Duodenal mucosa (tissue), 2 donors: Measurements from ENCODE around the gene ATP6V1A.
"Not testable (repeated sequence)": the region's sequence is repeated elsewhere in the genome, so short reads cannot be mapped to it uniquely, and the experiment has no call there.

Experiments
- H3K27ac ChIP-seq: one replicate; pipeline ENCODE4 v1.7.0; 2013; ENCODE audit warnings: low read depth, low read length
- H3K27me3 ChIP-seq, 2 donors: one replicate each; pipeline ENCODE4 v1.7.0; 2013; ENCODE audit warnings: low read length in 2 of 2, control low read depth in 1 of 2; ENCODE audit not compliant: insufficient read depth in 2 of 2, control insufficient read depth in 1 of 2
- H3K36me3 ChIP-seq, 2 donors: one replicate each; pipeline ENCODE4 v1.7.0; 2013; ENCODE audit warnings: low read length in 2 of 2, control low read depth in 1 of 2; ENCODE audit not compliant: insufficient read depth in 2 of 2, control insufficient read depth in 1 of 2
- H3K4me1 ChIP-seq, 2 donors: one replicate each; pipeline ENCODE4 v1.7.0; 2013; ENCODE audit warnings: low read length in 2 of 2, control low read depth in 1 of 2; ENCODE audit not compliant: insufficient read depth in 2 of 2, control insufficient read depth in 1 of 2
- H3K4me3 ChIP-seq, 2 donors: one replicate each; pipeline ENCODE4 v1.7.0; 2013; ENCODE audit warnings: low read length in 2 of 2, low read depth in 1 of 2
- H3K9ac ChIP-seq, 2 donors: one replicate each; pipeline ENCODE4 v1.7.0; 2013; ENCODE audit warnings: low read length in 2 of 2, low read depth in 1 of 2
- H3K9me3 ChIP-seq, 2 donors: one replicate each; pipeline ENCODE4 v1.7.0; 2013; ENCODE audit warnings: low read length in 2 of 2, control low read depth in 1 of 2; ENCODE audit not compliant: control insufficient read depth in 1 of 2

ATP6V1A gene

GRCh38 chr3:113839551-113839950, 92.7 kb downstream of the ATP6V1A start:
- Histone ChIP-seq H3K9ac (no peak overlapping the region), H3K36me3 (no peaks in the 10 kb centered on the region), H3K27ac (no peak overlapping the region), H3K4me1 (peaks cover 0 to 6% of the 10 kb centered on the region in 2 donors), H3K4me3 (peak overlapping the region; percentile 77 to 83), H3K27me3 (no peaks in the 10 kb centered on the region), H3K9me3 (no peaks in the 10 kb centered on the region)

- Histone ChIP-seq H3K36me3 (no peaks in the 10 kb centered on the region), H3K4me3 (no peak overlapping the region), H3K9me3 (no peaks in the 10 kb centered on the region), H3K9ac (no peak overlapping the region), H3K27me3 (no peaks in the 10 kb centered on the region), H3K4me1 (peaks cover 8 to 9% of the 10 kb centered on the region in 2 donors), H3K27ac (no peak overlapping the region)
Measured at GRCh38 chr3:113844622-113845222, 97.9 kb downstream of the ATP6V1A start.

- H3K9ac ChIP-seq, result no peak overlapping the region
- H3K27ac ChIP-seq, result no peak overlapping the region
Measured at GRCh38 chr3:113847247-113847646, 100.4 kb downstream of the ATP6V1A start.

GRCh38 chr3:113847664-113848461, 101.0 kb downstream of the ATP6V1A start:
- H3K27ac ChIP-seq, result no peak overlapping the region
- peak overlapping the region in 1 of 2 donors; percentile 16 for H3K4me3 ChIP-seq
- no peak overlapping the region for H3K9ac ChIP-seq
- no peaks in the 10 kb centered on the region for H3K9me3 ChIP-seq
- H3K27me3 ChIP-seq, result no peaks in the 10 kb centered on the region
- peaks cover 11 to 14% of the 10 kb centered on the region in 2 donors for H3K4me1 ChIP-seq
- no peaks in the 10 kb centered on the region for H3K36me3 ChIP-seq

More at GRCh38 chr3:113847247-113847646, 100.4 kb downstream of the ATP6V1A start:
- Histone ChIP-seq H3K9me3 (no peaks in the 10 kb centered on the region), H3K36me3 (no peaks in the 10 kb centered on the region), H3K27me3 (no peaks in the 10 kb centered on the region), H3K4me1 (peaks cover 8 to 9% of the 10 kb centered on the region in 2 donors), H3K4me3 (peak overlapping the region in 1 of 2 donors; percentile 16)

GRCh38 chr3:113849071-113849470, 102.2 kb downstream of the ATP6V1A start:
- not testable (repeated sequence) for H3K27me3 ChIP-seq, H3K9me3 ChIP-seq, H3K4me3 ChIP-seq, H3K36me3 ChIP-seq, H3K27ac ChIP-seq, H3K9ac ChIP-seq
- H3K4me1 ChIP-seq, result peaks cover 11 to 14% of the 10 kb centered on the region in 2 donors

- not testable (repeated sequence) for H3K27ac ChIP-seq, H3K4me3 ChIP-seq, H3K9me3 ChIP-seq, H3K36me3 ChIP-seq, H3K9ac ChIP-seq, H3K27me3 ChIP-seq
- peaks cover 11 to 14% of the 10 kb centered on the region in 2 donors for H3K4me1 ChIP-seq
Measured at GRCh38 chr3:113849841-113850240, 103.0 kb downstream of the ATP6V1A start.

- H3K27me3 ChIP-seq, H3K27ac ChIP-seq, H3K36me3 ChIP-seq, H3K9ac ChIP-seq, H3K9me3 ChIP-seq, H3K4me3 ChIP-seq: not testable (repeated sequence)
- peaks cover 11 to 14% of the 10 kb centered on the region in 2 donors for H3K4me1 ChIP-seq
Measured at GRCh38 chr3:113850391-113850790, 103.6 kb downstream of the ATP6V1A start.

GRCh38 chr3:113852506-113852905, 105.7 kb downstream of the ATP6V1A start:
- H3K36me3 ChIP-seq, result no peaks in the 10 kb centered on the region
- no peaks in the 10 kb centered on the region for H3K27me3 ChIP-seq
- H3K27ac ChIP-seq, result no peak overlapping the region
- H3K9ac ChIP-seq, result no peak overlapping the region
- H3K4me3 ChIP-seq, result no peak overlapping the region
- peaks cover 9 to 13% of the 10 kb centered on the region in 2 donors for H3K4me1 ChIP-seq
- H3K9me3 ChIP-seq, result no peaks in the 10 kb centered on the region
